ENCODE measurements around the gene MAP2K3. TPM values are rescaled to one million over a fixed set of nuclear protein-coding genes. Genes with fewer than 3 reads are reported as not detected.

Gene MAP2K3
- total and polyA plus RNA-seq, 2 of the 8 experiments (the other 6 are each of a cell fraction or from before 2014, with no cell fraction given), result 16.9 to 33.5 TPM

DNA sequence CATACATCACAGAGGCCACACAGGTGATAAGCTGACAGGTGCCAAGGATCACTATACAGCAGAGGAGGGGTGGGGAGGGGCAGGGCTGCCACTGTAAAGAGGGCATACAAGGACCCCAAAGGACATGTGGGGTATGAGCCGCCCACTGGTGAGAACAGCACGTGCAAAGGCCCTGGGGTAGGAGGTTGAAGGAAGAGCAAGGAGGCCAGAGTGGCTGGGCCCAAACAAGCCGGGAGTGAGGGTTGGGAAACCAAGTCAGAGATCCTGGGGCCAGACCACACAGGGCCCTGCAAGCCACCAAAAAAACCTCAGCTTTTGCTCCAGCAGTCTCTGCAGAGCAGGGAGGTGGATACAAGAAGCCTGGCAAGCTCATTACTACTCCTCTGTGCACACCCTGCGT lies 37.8 kb upstream of the MAP2K3 start:
- H4K91ac ChIP-seq (replicated peaks; ENCODE audit: insufficient read length, low read length), result no peak overlapping the region
- peaks cover 0 to 5% (median 0%) of the 10 kb centered on the region in 4 experiments; a peak in 2 of 7 replicates for H3K4me1 ChIP-seq (replicated peaks in 1 of 4; ENCODE audit: control insufficient read depth in 3 of 4, insufficient read depth in 4 of 4, low read length in 3 of 4)
- TF ChIP-seq SP2 (IDR thresholded peaks at IDR 0.05; ENCODE audit: low read length) (no peak), SRF (IDR thresholded peaks at IDR 0.05; ENCODE audit: low read depth, low read length) (no peak), PHF8 (conservative IDR thresholded peaks at IDR 0.05; ENCODE audit: low read depth, low read length) (no peak), KDM1A (IDR thresholded peaks at IDR 0.05; ENCODE audit: borderline replicate concordance, low read length) (peak; percentile 71; the same call in 1 of the 2 replicates)
- no peak overlapping the region for H2BK12ac ChIP-seq (ENCODE audit: low read depth, low read length)
- no peaks in the 10 kb centered on the region for H3K27me3 ChIP-seq (replicated peaks in 1 of 4; ENCODE audit: control insufficient read depth in 3 of 4, extremely low read depth in 1 of 4, insufficient read depth in 3 of 4, low read length in 3 of 4)
- DNase-seq (ENCODE audit: low read depth in 1 of 2, low spot score in 2 of 2) (no peak), FAIRE-seq (no peak)
- no peak overlapping the region for H4K5ac ChIP-seq (ENCODE audit: insufficient read length, low read depth, low read length)
- no peak overlapping the region for H2AK5ac ChIP-seq (ENCODE audit: low read depth, low read length)
- H3K14ac ChIP-seq (ENCODE audit: insufficient read length), result no peak overlapping the region
- H3K9ac ChIP-seq (replicated peaks in 1 of 4; ENCODE audit: extremely low read depth in 1 of 4, low read depth in 3 of 4, low read length in 3 of 4), result no peak overlapping the region
- CTCF ChIA-PET (ENCODE audit: partially characterized antibody), result interaction anchor here (0.8 to 6.6 kb wide), 4 partner anchors 7 to 36 kb away, joined by 3 to 42 read pairs (median 4); no protein-coding TSS in a partner anchor
- no peak overlapping the region for H3K23ac ChIP-seq (ENCODE audit: insufficient read length)
- no peak overlapping the region for H3K27ac ChIP-seq (ENCODE audit: low read depth, low read length)
- no peak overlapping the region for H2BK15ac ChIP-seq (ENCODE audit: low read length)
- H2BK5ac ChIP-seq (ENCODE audit: low read depth, low read length), result no peak overlapping the region
- no peak overlapping the region for H4K8ac ChIP-seq (ENCODE audit: extremely low read depth, insufficient read depth, low read length)
- H3K79me2 ChIP-seq (ENCODE audit: control insufficient read depth in 1 of 2, insufficient read depth in 2 of 2, low read length in 2 of 2), result no peaks in the 10 kb centered on the region
- peaks cover 5% of the 10 kb centered on the region for H3K79me1 ChIP-seq (ENCODE audit: low read depth, low read length)
- no peaks in the 10 kb centered on the region for H3K9me3 ChIP-seq (ENCODE audit: insufficient read depth in 2 of 2, low read depth in 1 of 2, low read length in 1 of 2)
- H2BK120ac ChIP-seq (replicated peaks; ENCODE audit: low read depth, low read length), result no peak overlapping the region
- no peak overlapping the region for H3K18ac ChIP-seq (ENCODE audit: extremely low read depth, low read length)
- POLR2A ChIA-PET (ENCODE audit: partially characterized antibody), result interaction anchor here (0.9 to 1.2 kb wide), 2 partner anchors 204 to 210 kb away, joined by 3 read pairs; partner anchors contain the start of gene USP22
- H4K20me1 ChIP-seq (replicated peaks in 1 of 2; ENCODE audit: control insufficient read depth in 1 of 2, insufficient read depth in 2 of 2, low read length in 2 of 2), result peaks cover 0 to 8% of the 10 kb centered on the region in 2 experiments
- H3K56ac ChIP-seq (replicated peaks; ENCODE audit: insufficient read length, low read depth, low read length), result no peak overlapping the region
- no peak overlapping the region for H3K4me3 ChIP-seq (ENCODE audit: extremely low read depth in 1 of 4, insufficient read depth in 2 of 4, low read depth in 3 of 4, low read length in 4 of 4)
- H3K4me2 ChIP-seq (ENCODE audit: insufficient read depth in 1 of 2, low read depth in 2 of 2, low read length in 2 of 2), result no peak overlapping the region
- WGBS, 2 experiments (ENCODE audit: extremely low coverage in 1 of 2, insufficient coverage in 1 of 2, insufficient read length in 1 of 2, insufficient replicate concordance in 2 of 2, low coverage in 1 of 2, low lambda C conversion rate in 2 of 2, missing lambda C conversion rate in 1 of 2), result 96% methylated on average over 4 of the region's 4 CpGs; no CpG with 5 or more reads in 1 of the 2 experiments
- no peak overlapping the region for H2BK20ac ChIP-seq (ENCODE audit: low read length)
- H2AFZ ChIP-seq (ENCODE audit: low read length), result no peak overlapping the region
- H3K4ac ChIP-seq (replicated peaks; ENCODE audit: insufficient read length, low read depth, low read length), result no peak overlapping the region
- no peaks in the 10 kb centered on the region; the same call in 1 of the 2 replicates for H3K23me2 ChIP-seq (ENCODE audit: low read depth, low read length)
- no peaks in the 10 kb centered on the region for H3K36me3 ChIP-seq (ENCODE audit: control insufficient read depth in 2 of 4, insufficient read depth in 4 of 4, low read length in 3 of 4)
